Activated CD4-positive, alpha-beta T cell treated with anti-CD3 and anti-CD28 coated beads for 36 hours (primary cell): ENCODE results near the gene GRB10. TPM values are rescaled to one million over a fixed set of nuclear protein-coding genes. Genes with fewer than 3 reads are reported as not detected.

Source experiments
- ATAC-seq: fragments of 200-7000 bp; cut with Tn5 transposase; one replicate; pipeline ENCODE4 v1.10.0; 2021; ENCODE audit warnings: mild to moderate bottlenecking, moderate library complexity
- CTCF ChIA-PET: fragments of 350-600 bp; sonication (Branson Sonifier 250); formaldehyde crosslinking; loops from one replicate; lab custom pipeline; 2021; ENCODE audit warnings: antibody characterized with exemption; lab: Charles Lee
- POLR2A ChIA-PET: fragments of 350-600 bp; sonication (Branson Sonifier 250); formaldehyde crosslinking; loops from one replicate; lab custom pipeline; 2021; ENCODE audit warnings: antibody characterized with exemption, inconsistent platforms; lab: Charles Lee
- DNase-seq: peaks from one replicate; pipeline ENCODE4 v3.0.0-alpha.2; 2020
- H3K27ac Mint-ChIP-seq: one replicate; pipeline ENCODE4 v1.8.0; 2021; ENCODE audit warnings: mixed read lengths
- H3K27me3 Mint-ChIP-seq: one replicate; pipeline ENCODE4 v1.8.0; 2021; ENCODE audit warnings: mixed read lengths
- H3K36me3 Mint-ChIP-seq: one replicate; pipeline ENCODE4 v1.8.0; 2021; ENCODE audit warnings: low read depth, mixed read lengths
- H3K4me1 Mint-ChIP-seq: one replicate; pipeline ENCODE4 v1.8.0; 2021; ENCODE audit warnings: mixed read lengths
- H3K4me3 Mint-ChIP-seq: one replicate; pipeline ENCODE4 v1.8.0; 2021; ENCODE audit warnings: mild to moderate bottlenecking, moderate library complexity, mixed read lengths
- H3K9me3 Mint-ChIP-seq: one replicate; pipeline ENCODE4 v1.8.0; 2021; ENCODE audit warnings: low read depth, mixed read lengths
- intact Hi-C, 2 experiments: fragments of 100-400 bp; cut with DNase I in 1 of 2; cut with micrococcal nuclease in 1 of 2; formaldehyde crosslinking; loops; one replicate each; pipeline versions ENCODE4 v1.14.2 to v1.15.1; 2022 to 2024; cut with DNase I, micrococcal nuclease
- total RNA-seq, 2 experiments: library from RNA; stranded (reverse); gene quantifications; one replicate each; pipeline ENCODE4 v1.2.3, GENCODE V29; 2021

Gene GRB10
- total RNA-seq, 2 experiments from 2014 or later, result 9.5 to 11.9 TPM

GRCh38 chr7:50799873-50800272 is 17.2 kb upstream of the GRB10 start:
- CTCF ChIA-PET, result no interaction called here
- Mint-ChIP-seq H3K4me3 (no peak overlapping the region), H3K27me3 (peaks cover 10% of the 10 kb centered on the region), H3K27ac (no peak overlapping the region), H3K36me3 (no peaks in the 10 kb centered on the region), H3K9me3 (peaks cover 7% of the 10 kb centered on the region), H3K4me1 (no peaks in the 10 kb centered on the region)
- ATAC-seq (no peak), DNase-seq (no peak)
- intact Hi-C loops, result no loop called here
- POLR2A ChIA-PET, result no interaction called here

GRCh38 chr7:50798126-50798525 is 15.4 kb upstream of the GRB10 start:
- peaks cover 7% of the 10 kb centered on the region for H3K9me3 Mint-ChIP-seq
- H3K4me1 Mint-ChIP-seq, result no peaks in the 10 kb centered on the region
- H3K27ac Mint-ChIP-seq, result no peak overlapping the region
- H3K36me3 Mint-ChIP-seq, result no peaks in the 10 kb centered on the region
- DNase-seq (no peak), ATAC-seq (no peak)
- intact Hi-C loops, result no loop called here
- ChIA-PET POLR2A (no interaction called here), CTCF (no interaction called here)
- H3K4me3 Mint-ChIP-seq, result no peak overlapping the region
- H3K27me3 Mint-ChIP-seq, result peaks cover 21% of the 10 kb centered on the region

GRCh38 chr7:50795831-50796230 is 13.1 kb upstream of the GRB10 start:
- DNase-seq (no peak), ATAC-seq (no peak)
- peaks cover 3% of the 10 kb centered on the region for H3K36me3 Mint-ChIP-seq
- ChIA-PET CTCF (interaction anchor here (0.5 kb wide), 1 partner anchor 345 kb away, joined by 3 read pairs; no protein-coding TSS in a partner anchor), POLR2A (no interaction called here)
- H3K4me3 Mint-ChIP-seq, result no peak overlapping the region
- peaks cover 7% of the 10 kb centered on the region for H3K9me3 Mint-ChIP-seq
- peaks cover 28% of the 10 kb centered on the region for H3K27me3 Mint-ChIP-seq
- peaks cover 4% of the 10 kb centered on the region for H3K4me1 Mint-ChIP-seq
- intact Hi-C loops, result no loop called here
- no peak overlapping the region for H3K27ac Mint-ChIP-seq

GRCh38 chr7:50795253-50795652 is 12.6 kb upstream of the GRB10 start:
- DNase-seq (no peak), ATAC-seq (no peak)
- H3K27ac Mint-ChIP-seq, result no peak overlapping the region
- ChIA-PET CTCF (no interaction called here), POLR2A (no interaction called here)
- peaks cover 4% of the 10 kb centered on the region for H3K4me1 Mint-ChIP-seq
- peaks cover 3% of the 10 kb centered on the region for H3K36me3 Mint-ChIP-seq
- H3K4me3 Mint-ChIP-seq, result no peak overlapping the region
- intact Hi-C loops, result no loop called here
- peaks cover 7% of the 10 kb centered on the region for H3K9me3 Mint-ChIP-seq
- H3K27me3 Mint-ChIP-seq, result peaks cover 33% of the 10 kb centered on the region

GRCh38 chr7:50793947-50794570 is 11.4 kb upstream of the GRB10 start:
- H3K36me3 Mint-ChIP-seq, result peaks cover 3% of the 10 kb centered on the region
- ChIA-PET POLR2A (no interaction called here), CTCF (interaction anchor here (0.6 kb wide), 1 partner anchor 85 kb away, joined by 3 read pairs; no protein-coding TSS in a partner anchor)
- ATAC-seq (no peak), DNase-seq (no peak)
- H3K9me3 Mint-ChIP-seq, result peaks cover 7% of the 10 kb centered on the region
- H3K4me1 Mint-ChIP-seq, result peaks cover 4% of the 10 kb centered on the region
- intact Hi-C loops, result loop anchor here in 1 of 2 experiments (5.0 kb wide), 1 partner anchor 328 kb away; no protein-coding TSS in a partner anchor
- H3K4me3 Mint-ChIP-seq, result peak overlapping the region; percentile 47
- peaks cover 33% of the 10 kb centered on the region for H3K27me3 Mint-ChIP-seq
- H3K27ac Mint-ChIP-seq, result no peak overlapping the region

- ATAC-seq (peak; percentile 37), DNase-seq (peak; percentile 51)
- Mint-ChIP-seq H3K9me3 (peaks cover 3% of the 10 kb centered on the region), H3K4me1 (peaks cover 4% of the 10 kb centered on the region), H3K4me3 (peak overlapping the region; percentile 47), H3K27ac (no peak overlapping the region), H3K36me3 (peaks cover 5% of the 10 kb centered on the region), H3K27me3 (peaks cover 32% of the 10 kb centered on the region)
- POLR2A ChIA-PET, result no interaction called here
- CTCF ChIA-PET, result interaction anchor here (0.6 kb wide), 1 partner anchor 86 kb away, joined by 3 read pairs; no protein-coding TSS in a partner anchor
- intact Hi-C loops, result loop anchor here in 1 of 2 experiments (5.0 kb wide), 1 partner anchor 329 kb away; no protein-coding TSS in a partner anchor
Measured at GRCh38 chr7:50793120-50793946, 10.6 kb upstream of the GRB10 start.

GRCh38 chr7:50792342-50793119 is 9.8 kb upstream of the GRB10 start:
- intact Hi-C loops, result loop anchor here in 1 of 2 experiments (5.0 kb wide), 1 partner anchor 330 kb away; no protein-coding TSS in a partner anchor
- H3K9me3 Mint-ChIP-seq, result peaks cover under 1% of the 10 kb centered on the region
- peak; percentile 55 for ATAC-seq
- peak overlapping the region; percentile 76 for H3K27ac Mint-ChIP-seq
- peaks cover 4% of the 10 kb centered on the region for H3K4me1 Mint-ChIP-seq
- H3K36me3 Mint-ChIP-seq, result peaks cover 6% of the 10 kb centered on the region
- CTCF ChIA-PET, result no interaction called here
- POLR2A ChIA-PET, result no interaction called here
- H3K4me3 Mint-ChIP-seq, result peak overlapping the region; percentile 76
- peak; percentile 35 for DNase-seq
- peaks cover 30% of the 10 kb centered on the region for H3K27me3 Mint-ChIP-seq

- intact Hi-C loops, result loop anchor here in 1 of 2 experiments (5.0 kb wide), 1 partner anchor 330 kb away; no protein-coding TSS in a partner anchor
- CTCF ChIA-PET, result no interaction called here
- H3K36me3 Mint-ChIP-seq, result peaks cover 6% of the 10 kb centered on the region
- no peak for DNase-seq
- H3K9me3 Mint-ChIP-seq, result peaks cover 5% of the 10 kb centered on the region
- ATAC-seq, result no peak
- POLR2A ChIA-PET, result interaction anchor here (0.6 kb wide), 1 partner anchor 369 kb away, joined by 5 read pairs; no protein-coding TSS in a partner anchor
- peaks cover 31% of the 10 kb centered on the region for H3K27me3 Mint-ChIP-seq
- H3K4me3 Mint-ChIP-seq, result peak overlapping the region; percentile 76
- peak overlapping the region; percentile 76 for H3K27ac Mint-ChIP-seq
- H3K4me1 Mint-ChIP-seq, result peaks cover 4% of the 10 kb centered on the region
Measured at GRCh38 chr7:50791938-50792341, 9.2 kb upstream of the GRB10 start.

- Mint-ChIP-seq H3K4me3 (peak overlapping the region; percentile 76), H3K27me3 (peaks cover 32% of the 10 kb centered on the region), H3K36me3 (peaks cover 6% of the 10 kb centered on the region), H3K4me1 (peaks cover 4% of the 10 kb centered on the region), H3K9me3 (peaks cover 7% of the 10 kb centered on the region), H3K27ac (no peak overlapping the region)
- intact Hi-C loops, result loop anchor here in 1 of 2 experiments (5.0 kb wide), 1 partner anchor 331 kb away; no protein-coding TSS in a partner anchor
- POLR2A ChIA-PET, result interaction anchor here (0.6 kb wide), 1 partner anchor 370 kb away, joined by 5 read pairs; no protein-coding TSS in a partner anchor
- ATAC-seq (no peak), DNase-seq (no peak)
- CTCF ChIA-PET, result no interaction called here
Measured at GRCh38 chr7:50791363-50791937, 8.8 kb upstream of the GRB10 start.

- peaks cover 7% of the 10 kb centered on the region for H3K9me3 Mint-ChIP-seq
Measured at GRCh38 chr7:50790381-50790780, 7.7 kb upstream of the GRB10 start.

More at GRCh38 chr7:50790381-50790780, 7.7 kb upstream of the GRB10 start:
- ATAC-seq (no peak), DNase-seq (no peak)
- Mint-ChIP-seq H3K4me3 (no peak overlapping the region), H3K36me3 (peaks cover 6% of the 10 kb centered on the region), H3K27me3 (peaks cover 36% of the 10 kb centered on the region), H3K4me1 (peaks cover 4% of the 10 kb centered on the region), H3K27ac (no peak overlapping the region)
- intact Hi-C loops, result loop anchor here in 1 of 2 experiments (5.0 kb wide), 1 partner anchor 332 kb away; no protein-coding TSS in a partner anchor
- CTCF ChIA-PET, result interaction anchor here (0.6 kb wide), 1 partner anchor 95 kb away, joined by 3 read pairs; no protein-coding TSS in a partner anchor
- POLR2A ChIA-PET, result no interaction called here
